ENCODE results near the gene OR10H5.

DNA sequence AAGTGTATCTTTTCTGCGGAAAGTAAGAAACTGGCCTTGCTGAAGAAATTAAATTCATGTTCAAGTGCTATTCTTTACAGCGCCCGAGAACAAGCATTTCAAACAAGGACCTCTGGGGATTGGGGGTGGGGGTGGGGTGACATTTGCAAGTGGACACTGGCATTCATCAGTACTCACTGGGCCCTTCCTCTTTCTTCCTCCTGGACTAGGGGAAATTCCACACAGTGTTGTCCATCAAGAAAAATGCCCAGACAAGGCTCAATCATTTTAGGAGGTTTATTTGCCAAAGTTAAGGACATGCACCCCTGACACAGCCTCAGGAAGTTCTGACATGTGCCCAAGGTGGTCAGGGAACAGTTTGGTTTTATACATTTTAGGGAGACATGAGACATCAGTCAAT lies 50.9 kb downstream of the OR10H5 start:
- TF ChIP-seq, protein P1, sequence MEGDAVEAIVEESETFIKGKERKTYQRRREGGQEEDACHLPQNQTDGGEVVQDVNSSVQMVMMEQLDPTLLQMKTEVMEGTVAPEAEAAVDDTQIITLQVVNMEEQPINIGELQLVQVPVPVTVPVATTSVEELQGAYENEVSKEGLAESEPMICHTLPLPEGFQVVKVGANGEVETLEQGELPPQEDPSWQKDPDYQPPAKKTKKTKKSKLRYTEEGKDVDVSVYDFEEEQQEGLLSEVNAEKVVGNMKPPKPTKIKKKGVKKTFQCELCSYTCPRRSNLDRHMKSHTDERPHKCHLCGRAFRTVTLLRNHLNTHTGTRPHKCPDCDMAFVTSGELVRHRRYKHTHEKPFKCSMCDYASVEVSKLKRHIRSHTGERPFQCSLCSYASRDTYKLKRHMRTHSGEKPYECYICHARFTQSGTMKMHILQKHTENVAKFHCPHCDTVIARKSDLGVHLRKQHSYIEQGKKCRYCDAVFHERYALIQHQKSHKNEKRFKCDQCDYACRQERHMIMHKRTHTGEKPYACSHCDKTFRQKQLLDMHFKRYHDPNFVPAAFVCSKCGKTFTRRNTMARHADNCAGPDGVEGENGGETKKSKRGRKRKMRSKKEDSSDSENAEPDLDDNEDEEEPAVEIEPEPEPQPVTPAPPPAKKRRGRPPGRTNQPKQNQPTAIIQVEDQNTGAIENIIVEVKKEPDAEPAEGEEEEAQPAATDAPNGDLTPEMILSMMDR (IDR thresholded peaks at IDR 0.05): no peak
- TF ChIP-seq EZH2 (IDR thresholded peaks at IDR 0.05; ENCODE audit: borderline replicate concordance, insufficient read depth, low read depth, low read length, poor library complexity, severe bottlenecking): no peak
